K562 (cell line): ENCODE data around the gene ERBB4.

ENCODE experiments used
- CC2D1A ChIP-seq: fragments of 450-650 bp; IDR thresholded peaks from 2 replicates; pipeline ENCODE4 v1.6.1; 2017; ENCODE audit warnings: mild to moderate bottlenecking
- EZH2 ChIP-seq: IDR thresholded peaks from 2 replicates; pipeline ENCODE4 v1.6.1; 2012; ENCODE audit warnings: low read depth, mild to moderate bottlenecking, inconsistent platforms, low read length, borderline replicate concordance
- FOXA1 ChIP-seq: fragments of 450-650 bp; IDR thresholded peaks from 2 replicates; pipeline ENCODE4 v1.6.1; 2016; ENCODE audit warnings: mild to moderate bottlenecking, borderline replicate concordance
- GATAD2A ChIP-seq: fragments of 450-650 bp; IDR thresholded peaks from 2 replicates; pipeline ENCODE4 v1.6.1; 2017
- KAT7 ChIP-seq: sonication (generic); formaldehyde crosslinking; IDR thresholded peaks from 2 replicates; pipeline ENCODE4 v1.8.0; 2022; ENCODE audit warnings: missing genetic modification reagents, mild to moderate bottlenecking, borderline replicate concordance

GRCh38 chr2:212538305-212539071 is at the start of gene ERBB4:
- TF ChIP-seq GATAD2A, result no peak
- no peak for TF ChIP-seq CC2D1A
- no peak for TF ChIP-seq FOXA1
- TF ChIP-seq KAT7 (CRISPR knock-in tag), result no peak
- TF ChIP-seq EZH2, result no peak
